Epidermal melanocyte (primary cell): Measurements from ENCODE around the gene LIN9.
A peak's percentile ranks its signal among the peaks of the same experiment; 100 is the strongest.
"Not testable (repeated sequence)": the region's sequence is repeated elsewhere in the genome, so short reads cannot be mapped to it uniquely, and the experiment has no call there.

Source experiments
- DNase-seq: peaks from one replicate; pipeline ENCODE4 v3.0.0; 2011; ENCODE audit warnings: low spot score; ENCODE audit not compliant: insufficient read length

LIN9 gene, protein sequence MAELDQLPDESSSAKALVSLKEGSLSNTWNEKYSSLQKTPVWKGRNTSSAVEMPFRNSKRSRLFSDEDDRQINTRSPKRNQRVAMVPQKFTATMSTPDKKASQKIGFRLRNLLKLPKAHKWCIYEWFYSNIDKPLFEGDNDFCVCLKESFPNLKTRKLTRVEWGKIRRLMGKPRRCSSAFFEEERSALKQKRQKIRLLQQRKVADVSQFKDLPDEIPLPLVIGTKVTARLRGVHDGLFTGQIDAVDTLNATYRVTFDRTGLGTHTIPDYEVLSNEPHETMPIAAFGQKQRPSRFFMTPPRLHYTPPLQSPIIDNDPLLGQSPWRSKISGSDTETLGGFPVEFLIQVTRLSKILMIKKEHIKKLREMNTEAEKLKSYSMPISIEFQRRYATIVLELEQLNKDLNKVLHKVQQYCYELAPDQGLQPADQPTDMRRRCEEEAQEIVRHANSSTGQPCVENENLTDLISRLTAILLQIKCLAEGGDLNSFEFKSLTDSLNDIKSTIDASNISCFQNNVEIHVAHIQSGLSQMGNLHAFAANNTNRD

GRCh38 chr1:226308723-226309397 lies at the start of gene LIN9:
LIN9 (minus strand) TSS chr1:226309164; CDS start chr1:226309139, 25 bp downstream.
- DNase-seq, result peak; percentile 79

- DNase-seq, result no peak
Observed at GRCh38 chr1:226357416-226357815, 48.5 kb upstream of the LIN9 start.

DNA sequence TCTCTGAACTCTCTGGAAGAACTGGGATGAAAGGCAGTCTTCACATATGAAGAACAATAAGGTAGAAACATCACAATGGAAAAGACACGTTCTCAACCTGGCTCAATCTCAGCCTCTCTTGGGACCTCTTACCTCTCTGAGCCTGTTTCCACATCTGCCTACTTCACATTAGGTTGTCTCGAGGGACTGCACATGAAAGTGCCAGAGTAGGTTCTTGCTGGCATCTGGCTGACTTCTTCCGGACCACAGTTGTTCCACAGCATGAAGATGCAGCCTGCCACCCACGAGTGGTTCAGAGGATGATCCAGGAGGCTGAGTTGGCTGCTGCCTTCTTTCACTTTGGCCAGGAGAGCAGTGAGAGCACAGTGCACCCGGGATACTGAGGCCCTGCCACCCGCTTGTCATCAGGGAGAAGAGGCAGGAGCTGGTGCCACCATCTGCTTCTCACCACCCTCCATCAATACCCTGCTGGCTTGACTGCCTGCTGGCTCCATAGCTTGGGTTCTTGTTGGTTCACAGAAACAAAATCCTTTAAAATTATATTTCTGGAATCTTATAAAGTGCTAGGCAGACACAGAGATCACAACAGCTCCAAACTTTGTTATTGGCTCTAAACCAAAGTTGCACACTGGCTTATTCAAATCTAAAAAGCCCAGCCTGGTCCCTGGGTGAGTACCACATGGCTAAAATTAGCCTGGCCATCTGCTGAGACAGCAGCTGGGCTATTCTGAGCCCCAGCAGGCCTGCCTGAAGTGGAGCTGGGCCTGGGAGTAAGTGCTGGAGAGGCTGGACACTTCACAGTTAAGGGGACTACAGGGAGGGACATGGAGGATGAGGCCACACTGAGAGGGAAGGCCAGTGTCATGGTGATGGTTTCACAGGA lies 46.9 kb upstream of the LIN9 start:
- DNase-seq, result peak; percentile 42

- DNase-seq, result no peak
Observed at GRCh38 chr1:226355016-226355415, 46.1 kb upstream of the LIN9 start.

GRCh38 chr1:226353698-226354525 lies 44.9 kb upstream of the LIN9 start:
- no peak for DNase-seq

DNA sequence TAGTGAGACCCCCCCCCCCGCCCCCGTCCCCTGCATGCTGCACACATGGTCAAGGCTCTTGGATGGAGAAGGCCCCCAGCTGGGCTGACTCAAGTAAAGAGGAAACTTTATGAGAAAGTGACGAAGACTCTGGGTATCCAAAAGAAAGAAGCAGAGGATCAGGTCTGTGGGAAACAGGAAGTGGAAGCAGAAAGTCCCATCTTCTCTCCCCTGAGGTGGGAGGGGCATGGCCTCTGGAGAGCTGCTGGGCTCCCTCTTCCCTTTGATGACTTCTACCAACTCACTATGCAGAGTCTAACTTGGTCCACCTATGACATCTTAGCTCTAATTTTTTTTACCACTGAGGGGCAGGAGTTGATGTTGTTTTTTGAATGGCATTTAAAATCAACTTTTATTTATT lies 42.7 kb upstream of the LIN9 start:
- DNase-seq, result no peak

DNA sequence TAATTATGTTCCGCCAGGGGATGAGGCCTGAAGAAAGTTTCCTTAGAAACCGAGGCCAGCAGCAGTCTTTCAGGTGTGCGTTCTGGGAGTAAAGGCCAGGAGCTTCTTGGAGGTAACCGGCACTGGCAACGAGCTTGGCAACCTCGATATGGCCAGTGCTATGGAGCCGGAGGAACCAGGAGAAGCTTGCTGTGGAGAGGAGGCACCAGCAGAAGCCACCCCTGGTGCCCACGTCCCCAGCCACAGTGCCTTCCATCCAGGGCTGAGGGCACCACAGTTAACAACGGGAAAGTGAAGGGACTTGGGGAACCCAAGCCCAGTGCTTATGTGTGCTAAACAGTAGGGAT lies 41.5 kb upstream of the LIN9 start:
- DNase-seq, result no peak

DNA sequence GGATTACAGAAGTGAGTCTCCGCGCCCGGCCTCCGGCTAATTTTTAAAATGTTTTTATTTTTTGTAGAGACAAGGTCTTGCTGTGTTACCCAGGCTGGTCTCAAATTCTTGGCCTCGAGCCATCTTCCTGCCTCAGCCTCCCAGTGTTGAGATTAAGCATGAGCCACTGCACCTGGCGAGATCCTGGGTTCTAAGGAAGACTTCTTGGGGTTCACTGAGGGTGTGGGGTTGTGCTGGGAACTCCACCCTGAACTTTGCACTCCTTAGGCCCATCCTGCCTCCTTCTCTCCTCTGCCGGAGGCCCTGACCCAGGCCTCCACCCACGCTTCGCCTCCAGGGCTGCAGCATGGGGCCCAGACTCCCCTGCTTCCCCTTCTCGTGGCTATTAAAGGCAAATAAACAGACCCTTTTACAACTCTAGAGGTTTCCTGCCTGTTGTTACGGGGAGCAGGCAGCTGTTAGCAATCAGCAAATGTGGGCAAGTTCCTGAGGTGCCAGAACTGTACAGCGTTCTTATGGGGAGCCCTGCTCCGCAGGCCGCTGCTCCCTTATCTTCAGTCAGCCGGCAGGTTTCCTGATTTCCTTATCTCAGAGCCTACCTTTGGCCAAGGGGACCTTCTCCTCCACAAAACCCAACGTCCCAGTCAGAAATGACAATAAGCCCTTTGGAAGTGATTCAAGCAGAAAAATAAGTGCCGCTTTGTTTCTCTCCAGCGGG lies 41.0 kb upstream of the LIN9 start:
- no peak for DNase-seq

DNA sequence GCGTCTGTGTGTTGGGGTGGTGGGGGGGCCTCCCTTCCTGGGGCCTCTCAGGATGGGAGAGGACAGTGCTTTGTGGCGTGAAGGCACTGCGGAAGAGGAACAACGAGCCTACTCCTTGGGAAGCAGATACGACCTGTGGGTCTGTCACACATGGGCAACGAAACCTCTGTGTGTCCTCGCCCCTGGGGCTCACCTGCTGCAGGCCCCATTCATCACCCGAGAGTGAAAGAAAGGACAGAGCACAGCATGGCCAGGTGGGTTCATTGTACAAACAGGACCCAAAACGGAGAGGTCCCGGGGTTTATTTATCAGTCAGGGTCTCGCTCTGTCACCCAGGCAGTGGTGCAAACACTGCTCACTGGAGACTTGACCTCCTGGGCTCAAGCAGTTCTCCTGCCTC lies 40.1 kb upstream of the LIN9 start:
- no peak for DNase-seq

- DNase-seq, result no peak
Observed at GRCh38 chr1:226344441-226345259, 35.7 kb upstream of the LIN9 start.

DNA sequence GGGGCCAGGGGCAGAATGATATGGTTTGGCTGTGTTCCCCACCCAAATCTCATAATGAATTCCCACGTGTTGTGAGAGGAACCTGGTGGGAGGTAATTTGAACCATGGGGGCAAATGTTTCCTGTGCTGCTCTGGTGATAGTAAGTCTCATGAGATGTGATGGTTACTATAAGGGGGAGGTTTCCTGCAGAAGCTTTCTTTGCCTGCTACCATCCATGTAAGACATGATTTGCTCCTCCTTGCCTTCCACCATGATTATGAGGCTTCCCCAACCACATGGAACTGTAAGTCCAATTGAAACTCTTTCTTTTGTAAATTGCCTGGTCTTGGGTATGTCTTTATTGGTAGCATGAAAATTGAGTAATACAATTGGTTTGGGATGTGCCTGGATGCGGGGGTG lies 33.7 kb upstream of the LIN9 start:
- DNase-seq, result no peak

- DNase-seq, result not testable (repeated sequence)
Observed at GRCh38 chr1:226340111-226340510, 31.1 kb upstream of the LIN9 start.

- DNase-seq, result no peak
Observed at GRCh38 chr1:226337276-226337875, 28.4 kb upstream of the LIN9 start.

- no peak for DNase-seq
Observed at GRCh38 chr1:226335661-226336060, 26.7 kb upstream of the LIN9 start.

DNA sequence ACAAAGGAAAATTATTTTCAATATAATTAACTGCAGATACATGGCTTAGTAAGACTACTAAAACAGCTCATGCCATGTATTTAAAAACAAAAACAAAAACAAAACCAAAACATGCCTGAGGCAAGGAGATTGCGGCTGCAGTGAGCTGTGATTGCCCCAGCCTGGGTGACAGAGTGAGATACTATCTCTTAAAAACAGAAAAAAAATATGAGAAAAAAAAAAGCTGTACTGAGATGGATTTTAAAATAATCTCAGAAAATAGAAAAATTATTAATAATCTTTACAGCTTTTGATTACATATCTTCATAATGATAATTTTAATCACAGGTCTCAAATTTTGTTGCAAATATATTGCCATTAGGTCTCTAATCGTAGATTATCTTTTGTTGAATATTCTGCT lies 24.0 kb upstream of the LIN9 start:
- no peak for DNase-seq

- no peak for DNase-seq
Observed at GRCh38 chr1:226329237-226329636, 20.3 kb upstream of the LIN9 start.

DNA sequence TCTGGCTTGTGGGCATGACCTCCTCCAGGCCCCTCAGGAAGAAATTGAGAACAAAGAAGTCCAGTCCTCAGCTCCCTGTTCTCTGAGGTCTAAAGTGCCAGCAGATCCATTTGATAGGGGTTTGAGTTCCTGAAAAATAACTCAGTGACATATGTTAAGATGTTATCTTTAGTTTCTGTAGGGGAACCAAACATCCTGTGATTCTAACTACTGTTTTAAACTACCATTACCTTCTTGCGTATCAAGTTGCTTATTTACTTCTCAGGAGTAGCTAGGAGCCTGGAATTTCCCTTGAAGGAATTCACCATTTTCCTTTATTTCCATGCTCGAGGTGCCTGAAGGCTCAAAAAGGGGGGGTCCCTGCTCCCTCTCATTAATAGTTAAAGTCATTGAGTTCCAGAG lies 18.8 kb upstream of the LIN9 start:
- no peak for DNase-seq

DNA sequence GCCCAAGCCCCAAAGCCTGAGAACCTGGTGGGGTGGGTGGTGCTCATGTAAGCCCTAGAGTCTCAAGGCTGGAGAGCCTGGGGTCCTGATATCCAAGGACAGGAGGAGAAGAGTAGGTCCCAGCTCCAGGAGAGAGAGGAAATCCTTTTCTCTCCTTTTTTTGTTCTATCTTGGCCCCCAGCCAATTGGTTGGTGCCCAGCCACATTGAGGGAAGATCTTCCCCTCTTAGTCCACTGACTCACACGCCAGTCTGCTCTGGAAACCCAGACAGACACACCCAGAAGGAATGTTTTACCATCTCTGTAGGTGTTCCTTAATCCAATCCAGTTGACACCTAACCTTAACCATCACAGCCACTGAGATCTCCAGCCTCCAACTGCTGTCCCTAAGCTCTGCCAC lies 16.2 kb upstream of the LIN9 start:
- no peak for DNase-seq

DNA sequence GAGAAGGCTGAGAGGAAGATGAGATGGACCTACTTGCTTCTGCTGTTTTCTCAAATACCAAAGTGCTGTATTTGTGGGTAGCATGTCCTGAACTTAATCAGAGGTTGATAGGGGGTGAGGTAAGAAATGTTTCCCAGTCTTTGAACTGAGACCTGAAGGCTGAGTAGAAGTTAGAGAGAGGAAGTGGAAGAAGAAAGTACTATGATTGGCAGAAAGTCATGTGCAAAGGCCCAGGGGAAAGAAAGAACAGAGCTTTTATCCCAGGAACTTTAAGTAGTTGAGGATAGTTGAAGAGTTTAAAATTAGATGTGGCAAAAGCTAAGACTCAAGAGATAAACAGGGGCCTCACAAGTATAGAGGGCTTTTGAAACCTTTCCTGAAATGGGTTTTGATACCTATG lies 15.5 kb upstream of the LIN9 start:
- no peak for DNase-seq
